Liver (tissue), 9 donors: ENCODE results near the gene NISCH. TPM values are rescaled to one million over a fixed set of nuclear protein-coding genes. Genes with fewer than 3 reads are reported as not detected.

Experiments
- DNase-seq: peaks from one replicate; pipeline ENCODE4 v3.0.0-alpha.2; 2017; ENCODE audit warnings: low spot score
- H3K27ac ChIP-seq, 2 donors: one replicate each; pipeline ENCODE4 v1.7.0; 2013; ENCODE audit warnings: inconsistent platforms in 2 of 2, low read length in 2 of 2, control low read depth in 1 of 2, low read depth in 1 of 2, mild to moderate bottlenecking in 1 of 2
- H3K27me3 ChIP-seq, 4 donors: one replicate each; pipeline versions ENCODE4 v1.6.1 to v1.7.0; 2013; ENCODE audit warnings: low read length in 3 of 4, inconsistent platforms in 1 of 4, mild to moderate bottlenecking in 1 of 4, moderate library complexity in 1 of 4; ENCODE audit not compliant: control insufficient read depth in 4 of 4, insufficient read depth in 4 of 4
- H3K36me3 ChIP-seq, 4 donors: one replicate each; pipeline versions ENCODE4 v1.6.1 to v1.7.0; 2013; ENCODE audit warnings: low read length in 3 of 4, mild to moderate bottlenecking in 3 of 4, low read depth in 1 of 4, moderate library complexity in 1 of 4; ENCODE audit not compliant: control insufficient read depth in 4 of 4, insufficient read depth in 3 of 4
- H3K4me1 ChIP-seq, 4 donors: one replicate each; pipeline versions ENCODE4 v1.6.1 to v1.7.0; 2013; ENCODE audit warnings: low read length in 3 of 4, mild to moderate bottlenecking in 3 of 4, moderate library complexity in 1 of 4; ENCODE audit not compliant: control insufficient read depth in 4 of 4, insufficient read depth in 4 of 4
- H3K4me3 ChIP-seq, 3 donors: one replicate each; pipeline versions ENCODE4 v1.6.1 to v1.7.0; 2013; ENCODE audit warnings: low read length in 3 of 3, control low read depth in 1 of 3, low read depth in 1 of 3, mild to moderate bottlenecking in 1 of 3
- H3K9ac ChIP-seq, 2 donors: one replicate each; pipeline ENCODE4 v1.7.0; 2013; ENCODE audit warnings: low read length in 2 of 2, mild to moderate bottlenecking in 2 of 2, moderate library complexity in 2 of 2, control low read depth in 1 of 2, low read depth in 1 of 2
- H3K9me3 ChIP-seq, 4 donors: one replicate each; pipeline versions ENCODE4 v1.6.1 to v1.7.0; 2013; ENCODE audit warnings: low read length in 3 of 4; ENCODE audit not compliant: control insufficient read depth in 4 of 4
- ATF3 ChIP-seq: IDR thresholded peaks from 2 replicates; pipeline ENCODE4 v1.6.1; 2016; ENCODE audit warnings: antibody characterized with exemption
- CTCF ChIP-seq: fragments of 150-350 bp; IDR thresholded peaks from 2 replicates; pipeline ENCODE4 v1.5.1; 2017; ENCODE audit warnings: improper control_type of control experiment, low read depth, low read length; ENCODE audit not compliant: missing input control
- EGR1 ChIP-seq, 2 donors: IDR thresholded peaks; 2 replicates each; pipeline ENCODE4 v1.6.1; 2016 to 2018; ENCODE audit warnings: antibody characterized with exemption in 2 of 2, low read depth in 2 of 2
- FOXA1 ChIP-seq: IDR thresholded peaks from 2 replicates; pipeline ENCODE4 v1.6.1; 2016; ENCODE audit warnings: antibody characterized with exemption
- FOXA2 ChIP-seq: IDR thresholded peaks from 2 replicates; pipeline ENCODE4 v1.6.1; 2016; ENCODE audit warnings: antibody characterized with exemption
- HNF4A ChIP-seq, 2 donors: conservative IDR thresholded peaks; 2 replicates each; pipeline ENCODE4 v1.6.1; 2016; ENCODE audit warnings: antibody characterized with exemption in 2 of 2, mild to moderate bottlenecking in 2 of 2
- MAX ChIP-seq: IDR thresholded peaks from 2 replicates; pipeline ENCODE4 v1.6.1; 2016; ENCODE audit warnings: antibody characterized with exemption
- RAD21 ChIP-seq, 2 donors: IDR thresholded peaks; 2 replicates each; pipeline ENCODE4 v1.6.1; 2016; ENCODE audit warnings: antibody characterized with exemption in 2 of 2, mild to moderate bottlenecking in 2 of 2
- RXRA ChIP-seq, 2 donors: IDR thresholded peaks; 2 replicates each; pipeline ENCODE4 v1.6.1; 2017 to 2018; ENCODE audit warnings: antibody characterized with exemption in 2 of 2, mild to moderate bottlenecking in 1 of 2
- SP1 ChIP-seq: IDR thresholded peaks from 2 replicates; pipeline ENCODE4 v1.6.1; 2018; ENCODE audit warnings: antibody characterized with exemption, mild to moderate bottlenecking
- TAF1 ChIP-seq: conservative IDR thresholded peaks from 2 replicates; pipeline ENCODE4 v1.6.1; 2016; ENCODE audit warnings: antibody characterized with exemption, mild to moderate bottlenecking
- ZBTB33 ChIP-seq: IDR thresholded peaks from 2 replicates; pipeline ENCODE4 v1.6.1; 2016; ENCODE audit warnings: antibody characterized with exemption
- WGBS: extraction: QIAGEN DNeasy Blood & Tissue Kit; methylation state at CpG from one replicate; pipeline ENCODE4 v1.1.7; 2013; 5-methylcytosine and 5-hydroxymethylcytosine counted together
- polyA plus RNA-seq, 2 donors: library from polyadenylated mRNA; stranded (reverse) in 1 of 2; unstranded in 1 of 2; fragments of 200-250 nt in 1 of 2; fragments of >200 nt in 1 of 2; fragmentation: Nextera tagmentation in 1 of 2; extraction: Ambion mirVana in 1 of 2; gene quantifications; one replicate each; pipeline versions ENCODE4 v1.2.1 to v1.2.3, GENCODE V29; 2013 to 2015
- total RNA-seq, 2 donors: library from RNA; depleted of rRNA; stranded (reverse); fragments of >200 nt; gene quantifications; one replicate each; pipeline ENCODE4 v1.2.3, GENCODE V29; 2014
- donor health status: healthy.
- donor health status: healthy.
- donor health status: healthy.
- donor health status: healthy.
- donor health status: healthy.

NISCH gene
- total and polyA plus RNA-seq, 4 donors: 10.8 to 39.8 (median 17.6) TPM

- Histone ChIP-seq H3K4me1 (peaks cover 0 to 19% (median 10%) of the 10 kb centered on the region in 4 donors), H3K36me3 (peaks cover 4 to 39% (median 23%) of the 10 kb centered on the region in 4 donors), H3K27ac (no peak overlapping the region), H3K27me3 (no peaks in the 10 kb centered on the region), H3K9ac (no peak overlapping the region), H3K9me3 (no peaks in the 10 kb centered on the region), H3K4me3 (no peak overlapping the region)
- TF ChIP-seq RAD21 (IDR thresholded peaks at IDR 0.05) (no peak), MAX (no peak), SP1 (no peak), CTCF (no peak), FOXA1 (no peak)
- 93% methylated on average over 14 of the region's 14 CpGs for WGBS
- DNase-seq: no peak
These were observed 3.6 kb downstream of the NISCH start for GRCh38 chr3:52458770-52459545.

- Histone ChIP-seq H3K4me1 (peaks cover 0 to 11% (median 3%) of the 10 kb centered on the region in 4 donors), H3K27me3 (no peaks in the 10 kb centered on the region), H3K9me3 (no peaks in the 10 kb centered on the region), H3K4me3 (no peak overlapping the region), H3K27ac (no peak overlapping the region), H3K9ac (no peak overlapping the region), H3K36me3 (peaks cover 4 to 41% (median 23%) of the 10 kb centered on the region in 4 donors)
- WGBS: 93% methylated on average over 6 of the region's 6 CpGs
- DNase-seq: no peak
- no peak for TF ChIP-seq RAD21 (IDR thresholded peaks at IDR 0.05)
- TF ChIP-seq ATF3: no peak
- TF ChIP-seq HNF4A (conservative IDR thresholded peaks at IDR 0.05): no peak
- TF ChIP-seq EGR1 (IDR thresholded peaks at IDR 0.05; ENCODE audit: low read depth in 2 of 2): no peak
- TF ChIP-seq CTCF: no peak
- no peak for TF ChIP-seq FOXA1
- TF ChIP-seq SP1: no peak
- TF ChIP-seq TAF1: no peak
- no peak for TF ChIP-seq RXRA (IDR thresholded peaks at IDR 0.05)
- no peak for TF ChIP-seq ZBTB33
- no peak for TF ChIP-seq FOXA2
These were observed 6.5 kb downstream of the NISCH start for GRCh38 chr3:52461874-52462273.
